SK-N-SH (cell line): Measurements from ENCODE around the gene CTNS. TPM values are rescaled to one million over a fixed set of nuclear protein-coding genes. Genes with fewer than 3 reads are reported as not detected.

Experiments used
- CTCF ChIA-PET: fragments of 300-600, 350-600 bp; formaldehyde crosslinking; extraction: SDS; loops from one replicate; lab custom pipeline; 2021; lab: Yijun Ruan, JAX
- POLR2A ChIA-PET: fragments of 350-600 bp; sonication (Branson Sonifier 250); formaldehyde crosslinking; extraction: SDS; loops from one replicate; lab custom pipeline; 2020; ENCODE audit warnings: antibody characterized with exemption, inconsistent platforms; lab: Yijun Ruan, JAX
- DNase-seq: peaks from one replicate; pipeline ENCODE4 v3.0.0; 2012
- H2AFZ ChIP-seq: fragments of 200-600 bp; sonication (generic); 2 replicates; pipeline ENCODE4 v1.8.1; 2016; ENCODE audit warnings: antibody characterized with exemption, mild to moderate bottlenecking, low read depth
- H3F3A ChIP-seq: fragments of 200-600 bp; sonication (generic); replicated peaks from 2 replicates; pipeline ENCODE3; 2016; ENCODE audit warnings: antibody characterized with exemption, mild to moderate bottlenecking; ENCODE audit not compliant: insufficient read depth
- H3K27ac ChIP-seq, 2 experiments: fragments of 200-500 bp in 1 of 2; fragments of 200-600 bp in 1 of 2; sonication (Bioruptor generic) in 1 of 2; sonication (generic), shearing (Covaris generic) in 1 of 2; 2 replicates each; pipeline versions ENCODE4 v1.5.1 to v1.6.1; 2014 to 2016; ENCODE audit warnings: low read depth in 2 of 2, inconsistent platforms in 1 of 2, low read length in 1 of 2, mild to moderate bottlenecking in 1 of 2, mixed read lengths in 1 of 2
- H3K27me3 ChIP-seq: fragments of 200-600 bp; sonication (generic), shearing (Covaris generic); 2 replicates; pipeline ENCODE4 v1.6.1; 2016; ENCODE audit warnings: mixed run types; ENCODE audit not compliant: insufficient read depth
- H3K36me3 ChIP-seq, 2 experiments: fragments of 200-500 bp in 1 of 2; fragments of 200-600 bp in 1 of 2; sonication (Bioruptor generic) in 1 of 2; sonication (generic) in 1 of 2; replicated peaks in 1 of 2; 2 replicates each; pipeline versions ENCODE3 to v1.5.1; 2014 to 2016; ENCODE audit warnings: low read length in 1 of 2, mild to moderate bottlenecking in 1 of 2; ENCODE audit not compliant: insufficient read depth in 2 of 2, control insufficient read depth in 1 of 2
- H3K4me1 ChIP-seq, 2 experiments: fragments of 200-500 bp in 1 of 2; fragments of 200-600 bp in 1 of 2; sonication (Bioruptor generic) in 1 of 2; sonication (generic), shearing (Covaris generic) in 1 of 2; 2 replicates each; pipeline versions ENCODE4 v1.5.1 to v1.6.1; 2014 to 2016; ENCODE audit warnings: low read depth in 1 of 2, low read length in 1 of 2, mixed run types in 1 of 2; ENCODE audit not compliant: insufficient read depth in 2 of 2, control insufficient read depth in 1 of 2
- H3K4me2 ChIP-seq: fragments of 200-600 bp; sonication (generic), shearing (Covaris generic); 2 replicates; pipeline ENCODE4 v1.6.1; 2017; ENCODE audit warnings: mixed run types
- H3K4me3 ChIP-seq, 2 experiments: fragments of 200-500 bp in 1 of 2; fragments of 200-600 bp in 1 of 2; sonication (Bioruptor generic) in 1 of 2; sonication (generic), shearing (Covaris generic) in 1 of 2; 2 replicates each; pipeline versions ENCODE4 v1.5.1 to v1.8.1; 2014 to 2016; ENCODE audit warnings: low read depth in 2 of 2, inconsistent platforms in 1 of 2, low read length in 1 of 2, mild to moderate bottlenecking in 1 of 2, mixed read lengths in 1 of 2, moderate library complexity in 1 of 2
- H3K79me2 ChIP-seq: fragments of 200-600 bp; sonication (generic); 2 replicates; pipeline ENCODE4 v1.8.1; 2017; ENCODE audit warnings: mild to moderate bottlenecking; ENCODE audit not compliant: insufficient read depth
- H3K9ac ChIP-seq: fragments of 200-600 bp; sonication (generic); 2 replicates; pipeline ENCODE4 v1.6.1; 2017; ENCODE audit warnings: mixed run types
- H3K9me2 ChIP-seq: fragments of 200-600 bp; sonication (generic); 2 replicates; pipeline ENCODE4 v1.6.1; 2017; ENCODE audit warnings: mixed run types
- H3K9me3 ChIP-seq: fragments of 200-600 bp; sonication (generic); 2 replicates; pipeline ENCODE4 v1.6.1; 2017; ENCODE audit warnings: mixed run types, mild to moderate bottlenecking, moderate library complexity
- H4K20me1 ChIP-seq: fragments of 200-600 bp; sonication (generic); 2 replicates; pipeline ENCODE4 v1.6.1; 2017; ENCODE audit warnings: mild to moderate bottlenecking, mixed run types; ENCODE audit not compliant: insufficient read depth
- ELF1 ChIP-seq: IDR thresholded peaks from 2 replicates; pipeline ENCODE4 v1.4.0; 2012
- EP300 ChIP-seq, 2 experiments: IDR thresholded peaks; 2 replicates each; pipeline versions ENCODE4 v1.4.0 to v1.6.1; 2012; ENCODE audit warnings: borderline replicate concordance in 1 of 2, low read depth in 1 of 2, low read length in 1 of 2
- EZH2phosphoT487 ChIP-seq: fragments of 200-600 bp; sonication (generic); IDR thresholded peaks from 2 replicates; pipeline ENCODE4 v1.6.1; 2017; ENCODE audit warnings: low read depth, mixed run types, mild to moderate bottlenecking, antibody characterized with exemption, moderate library complexity, borderline replicate concordance
- FOXJ3 ChIP-seq: sonication (generic); formaldehyde crosslinking; IDR thresholded peaks from 2 replicates; pipeline ENCODE4 v1.5.1; 2020; ENCODE audit warnings: mild to moderate bottlenecking, missing genetic modification reagents
- FOXM1 ChIP-seq: IDR thresholded peaks from 2 replicates; pipeline ENCODE4 v1.4.0; 2012; ENCODE audit warnings: low read depth, mild to moderate bottlenecking
- GABPA ChIP-seq: IDR thresholded peaks from 2 replicates; pipeline ENCODE4 v1.4.0; 2012; ENCODE audit warnings: low read depth, mild to moderate bottlenecking
- MXI1 ChIP-seq: IDR thresholded peaks from 2 replicates; pipeline ENCODE4 v1.6.1; 2012; ENCODE audit warnings: mild to moderate bottlenecking, low read depth, low read length, improper control_type of control experiment
- NFIC ChIP-seq: IDR thresholded peaks from 2 replicates; pipeline ENCODE4 v1.4.0; 2012; ENCODE audit warnings: borderline replicate concordance
- RXRA ChIP-seq: IDR thresholded peaks from 2 replicates; pipeline ENCODE4 v1.4.0; 2012; ENCODE audit warnings: low read depth, mild to moderate bottlenecking, borderline replicate concordance
- TAF1 ChIP-seq: IDR thresholded peaks from 2 replicates; pipeline ENCODE4 v1.6.1; 2012; ENCODE audit warnings: low read depth, mild to moderate bottlenecking, low read length, moderate library complexity, borderline replicate concordance
- TCF12 ChIP-seq: IDR thresholded peaks from 2 replicates; pipeline ENCODE4 v1.4.0; 2012
- YY1 ChIP-seq: IDR thresholded peaks from 2 replicates; pipeline ENCODE4 v1.4.0; 2012; ENCODE audit warnings: low read depth, mild to moderate bottlenecking
- WGBS: methylation state at CpG from one replicate; pipeline ENCODE4 v1.1.6; 2017; ENCODE audit warnings: low lambda C conversion rate; 5-methylcytosine and 5-hydroxymethylcytosine counted together
- polyA plus RNA-seq, 3 experiments: library from polyadenylated mRNA; depleted of rRNA; stranded (reverse); fragments of >200 nt; gene quantifications; 2 replicates each; pipeline ENCODE4 v1.2.3, GENCODE V29; 2012
- TF ChIP-seq, protein P1 (sequence below): fragments of 150-350 bp; IDR thresholded peaks from 2 replicates; pipeline ENCODE4 v1.6.1; 2017; ENCODE audit warnings: antibody characterized with exemption, low read length, low read depth, borderline replicate concordance
- TF ChIP-seq, protein P2 (sequence below): IDR thresholded peaks from 2 replicates; pipeline ENCODE4 v1.4.0; 2012; ENCODE audit warnings: low read depth, borderline replicate concordance
- TF ChIP-seq, protein P3 (sequence below): fragments of 200-600 bp; sonication (generic); IDR thresholded peaks from 2 replicates; pipeline ENCODE4 v1.6.1; 2017; ENCODE audit warnings: antibody characterized with exemption, mild to moderate bottlenecking, moderate library complexity

The CTNS gene
- polyA plus RNA-seq, 1 of the 3 experiments (the other 2 are of a cell fraction): 8.2 TPM

DNA sequence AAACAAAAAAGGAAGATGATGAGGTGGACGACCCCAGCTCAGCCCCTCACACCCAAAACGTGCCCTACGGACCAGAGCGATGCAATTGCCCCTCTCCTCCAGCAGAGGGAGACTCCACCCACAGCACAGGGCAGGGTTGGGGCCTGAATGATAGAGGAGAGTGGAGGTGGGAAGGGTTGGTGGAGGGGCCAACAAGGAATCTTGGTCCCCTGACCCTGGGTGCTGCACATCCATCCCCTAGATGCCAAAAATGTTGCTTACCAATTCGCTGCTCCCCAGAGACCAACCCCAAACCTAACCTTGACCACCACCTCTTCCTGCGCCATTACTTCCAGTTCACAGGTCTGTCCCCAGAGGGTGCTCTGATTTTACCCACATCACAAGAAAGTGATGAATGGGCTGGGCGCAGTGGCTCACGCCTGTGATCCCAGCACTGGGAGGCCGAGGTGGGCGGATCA, 46.5 kb downstream of the CTNS start (continued):
- TF ChIP-seq TAF1: no peak

DNA sequence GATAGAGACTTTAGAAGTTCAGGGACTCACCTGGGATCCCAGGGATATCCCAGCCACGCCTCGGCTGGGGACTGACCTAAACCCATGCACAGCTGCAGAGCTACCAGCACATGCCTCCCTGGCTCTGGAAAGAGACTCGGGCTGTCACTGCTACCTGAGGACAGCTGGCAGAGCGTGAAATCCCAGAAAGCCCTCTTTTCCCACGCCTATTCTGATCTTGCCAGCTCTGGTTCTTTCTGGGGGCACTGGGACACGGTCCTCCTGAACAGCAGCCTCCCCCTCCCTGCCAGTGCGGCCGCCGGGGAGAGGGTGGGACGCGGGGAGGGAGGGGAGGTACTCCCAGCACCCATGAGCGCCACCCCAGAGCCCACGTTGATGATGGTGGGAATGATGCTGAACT, 48.6 kb downstream of the CTNS start:
- no peaks in the 10 kb centered on the region for H3K27me3 ChIP-seq
- WGBS: 60% methylated on average over 11 of the region's 13 CpGs
- DNase-seq: no peak

DNA sequence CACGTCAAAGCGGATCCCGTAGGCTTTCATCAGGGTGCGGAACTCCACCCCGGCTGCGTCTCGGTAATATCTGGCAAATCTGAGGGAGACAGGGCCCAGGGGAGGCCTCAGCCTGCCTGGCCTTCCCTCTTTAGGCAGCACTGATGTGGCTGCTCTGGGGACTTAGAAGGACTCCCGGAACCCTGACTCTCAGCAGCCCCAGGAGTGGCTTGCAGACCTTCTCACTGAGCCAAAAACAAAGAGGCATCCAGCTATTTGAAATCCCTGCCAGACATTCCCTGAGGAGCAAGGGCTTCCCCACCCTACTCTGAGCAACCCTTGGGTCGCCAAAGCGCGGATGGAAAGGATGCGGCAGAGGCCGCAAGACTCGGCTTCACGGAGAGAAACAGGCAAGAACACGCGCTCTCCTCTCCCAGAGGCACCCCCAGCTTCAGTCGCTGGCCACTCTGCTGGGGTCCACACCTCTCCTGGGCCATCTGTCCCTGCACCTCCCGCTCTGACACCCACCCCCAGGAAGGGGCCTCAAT, 51.5 kb downstream of the CTNS start:
- Histone ChIP-seq H2AFZ (no peak overlapping the region), H3K4me3 (no peak overlapping the region), H3K36me3 (no peaks in the 10 kb centered on the region), H3K4me1 (no peaks in the 10 kb centered on the region), H3K27ac (no peak overlapping the region), H4K20me1 (no peaks in the 10 kb centered on the region), H3K9me3 (no peaks in the 10 kb centered on the region), H3K9me2 (no peaks in the 10 kb centered on the region), H3K27me3 (no peaks in the 10 kb centered on the region), H3F3A (no peaks in the 10 kb centered on the region), H3K79me2 (no peaks in the 10 kb centered on the region), H3K9ac (no peak overlapping the region), H3K4me2 (no peak overlapping the region)
- no peak for TF ChIP-seq YY1
- no peak for TF ChIP-seq RXRA
- TF ChIP-seq MXI1: no peak
- no peak for TF ChIP-seq TCF12
- no peak for TF ChIP-seq NFIC
- TF ChIP-seq, protein P1, sequence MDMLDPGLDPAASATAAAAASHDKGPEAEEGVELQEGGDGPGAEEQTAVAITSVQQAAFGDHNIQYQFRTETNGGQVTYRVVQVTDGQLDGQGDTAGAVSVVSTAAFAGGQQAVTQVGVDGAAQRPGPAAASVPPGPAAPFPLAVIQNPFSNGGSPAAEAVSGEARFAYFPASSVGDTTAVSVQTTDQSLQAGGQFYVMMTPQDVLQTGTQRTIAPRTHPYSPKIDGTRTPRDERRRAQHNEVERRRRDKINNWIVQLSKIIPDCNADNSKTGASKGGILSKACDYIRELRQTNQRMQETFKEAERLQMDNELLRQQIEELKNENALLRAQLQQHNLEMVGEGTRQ: no peak
- TF ChIP-seq, protein P2, sequence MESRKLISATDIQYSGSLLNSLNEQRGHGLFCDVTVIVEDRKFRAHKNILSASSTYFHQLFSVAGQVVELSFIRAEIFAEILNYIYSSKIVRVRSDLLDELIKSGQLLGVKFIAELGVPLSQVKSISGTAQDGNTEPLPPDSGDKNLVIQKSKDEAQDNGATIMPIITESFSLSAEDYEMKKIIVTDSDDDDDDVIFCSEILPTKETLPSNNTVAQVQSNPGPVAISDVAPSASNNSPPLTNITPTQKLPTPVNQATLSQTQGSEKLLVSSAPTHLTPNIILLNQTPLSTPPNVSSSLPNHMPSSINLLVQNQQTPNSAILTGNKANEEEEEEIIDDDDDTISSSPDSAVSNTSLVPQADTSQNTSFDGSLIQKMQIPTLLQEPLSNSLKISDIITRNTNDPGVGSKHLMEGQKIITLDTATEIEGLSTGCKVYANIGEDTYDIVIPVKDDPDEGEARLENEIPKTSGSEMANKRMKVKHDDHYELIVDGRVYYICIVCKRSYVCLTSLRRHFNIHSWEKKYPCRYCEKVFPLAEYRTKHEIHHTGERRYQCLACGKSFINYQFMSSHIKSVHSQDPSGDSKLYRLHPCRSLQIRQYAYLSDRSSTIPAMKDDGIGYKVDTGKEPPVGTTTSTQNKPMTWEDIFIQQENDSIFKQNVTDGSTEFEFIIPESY: no peak
- TF ChIP-seq ELF1: no peak
- TF ChIP-seq GABPA: no peak
- no peak for TF ChIP-seq EZH2phosphoT487
- TF ChIP-seq FOXJ3 (CRISPR knock-in tag): no peak
- TF ChIP-seq FOXM1: no peak
- TF ChIP-seq, protein P3, sequence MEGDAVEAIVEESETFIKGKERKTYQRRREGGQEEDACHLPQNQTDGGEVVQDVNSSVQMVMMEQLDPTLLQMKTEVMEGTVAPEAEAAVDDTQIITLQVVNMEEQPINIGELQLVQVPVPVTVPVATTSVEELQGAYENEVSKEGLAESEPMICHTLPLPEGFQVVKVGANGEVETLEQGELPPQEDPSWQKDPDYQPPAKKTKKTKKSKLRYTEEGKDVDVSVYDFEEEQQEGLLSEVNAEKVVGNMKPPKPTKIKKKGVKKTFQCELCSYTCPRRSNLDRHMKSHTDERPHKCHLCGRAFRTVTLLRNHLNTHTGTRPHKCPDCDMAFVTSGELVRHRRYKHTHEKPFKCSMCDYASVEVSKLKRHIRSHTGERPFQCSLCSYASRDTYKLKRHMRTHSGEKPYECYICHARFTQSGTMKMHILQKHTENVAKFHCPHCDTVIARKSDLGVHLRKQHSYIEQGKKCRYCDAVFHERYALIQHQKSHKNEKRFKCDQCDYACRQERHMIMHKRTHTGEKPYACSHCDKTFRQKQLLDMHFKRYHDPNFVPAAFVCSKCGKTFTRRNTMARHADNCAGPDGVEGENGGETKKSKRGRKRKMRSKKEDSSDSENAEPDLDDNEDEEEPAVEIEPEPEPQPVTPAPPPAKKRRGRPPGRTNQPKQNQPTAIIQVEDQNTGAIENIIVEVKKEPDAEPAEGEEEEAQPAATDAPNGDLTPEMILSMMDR: no peak
- 93% methylated on average over 11 of the region's 19 CpGs for WGBS
- peak; percentile 27 for DNase-seq
- ChIA-PET POLR2A (no interaction called here), CTCF (no interaction called here)

More for the DNA sequence above, 48.6 kb downstream of the CTNS start:
- H3K4me3 ChIP-seq: no peak overlapping the region
- H4K20me1 ChIP-seq: no peaks in the 10 kb centered on the region
- H3K79me2 ChIP-seq: no peaks in the 10 kb centered on the region
- H3K4me2 ChIP-seq: no peak overlapping the region
- POLR2A ChIA-PET: no interaction called here
- no peak overlapping the region for H3K9ac ChIP-seq
- H3K9me3 ChIP-seq: no peaks in the 10 kb centered on the region
- H3K9me2 ChIP-seq: no peaks in the 10 kb centered on the region
- H3F3A ChIP-seq: no peaks in the 10 kb centered on the region
- H2AFZ ChIP-seq: no peak overlapping the region
- H3K27ac ChIP-seq: no peak overlapping the region
- no peaks in the 10 kb centered on the region for H3K36me3 ChIP-seq
- no peaks in the 10 kb centered on the region for H3K4me1 ChIP-seq
- CTCF ChIA-PET: no interaction called here
- TF ChIP-seq, protein P1: no peak
- TF ChIP-seq EP300 (IDR thresholded peaks at IDR 0.05; ENCODE audit: borderline replicate concordance in 1 of 2, low read depth in 1 of 2, low read length in 1 of 2) (no peak), TCF12 (no peak)
